Measurements from ENCODE around the gene HOXC13.

HOXC13 gene

GRCh38 chr12:53939141-53940108, 794 bp downstream of the HOXC13 start:
- no peak for DNase-seq (ENCODE audit: low spot score)

- no peak for DNase-seq (ENCODE audit: low spot score)
Measured at GRCh38 chr12:53940443-53941014, 1.9 kb downstream of the HOXC13 start.

GRCh38 chr12:53941187-53941586, 2.6 kb downstream of the HOXC13 start:
- DNase-seq (ENCODE audit: low spot score), result no peak

- no peak for DNase-seq (ENCODE audit: low spot score)
Measured at GRCh38 chr12:53941750-53942149, 3.1 kb downstream of the HOXC13 start.

- DNase-seq (ENCODE audit: low spot score), result no peak
Measured at GRCh38 chr12:53942467-53942997, 3.9 kb downstream of the HOXC13 start.

GRCh38 chr12:53944209-53944608, 5.6 kb downstream of the HOXC13 start:
- DNase-seq (ENCODE audit: low spot score), result no peak

GRCh38 chr12:53944907-53945847, 6.5 kb downstream of the HOXC13 start:
- DNase-seq (ENCODE audit: low spot score), result no peak

- no peak for DNase-seq (ENCODE audit: low spot score)
Measured at GRCh38 chr12:53947743-53948142, 9.1 kb downstream of the HOXC13 start.

GRCh38 chr12:53948650-53949593, 10.3 kb downstream of the HOXC13 start:
- no peak for DNase-seq (ENCODE audit: low spot score)

- DNase-seq (ENCODE audit: low spot score), result no peak
Measured at GRCh38 chr12:53949631-53950436, 11.2 kb downstream of the HOXC13 start.

- DNase-seq (ENCODE audit: low spot score), result no peak
Measured at GRCh38 chr12:53950437-53950773, 11.8 kb downstream of the HOXC13 start.

GRCh38 chr12:53950789-53951576, 12.4 kb downstream of the HOXC13 start:
- DNase-seq (ENCODE audit: low spot score), result no peak

GRCh38 chr12:53951577-53952334, 13.1 kb downstream of the HOXC13 start:
- no peak for DNase-seq (ENCODE audit: low spot score)

GRCh38 chr12:53952335-53952694, 13.7 kb downstream of the HOXC13 start:
- no peak for DNase-seq (ENCODE audit: low spot score)

GRCh38 chr12:53952871-53953734, 14.5 kb downstream of the HOXC13 start:
- no peak for DNase-seq (ENCODE audit: low spot score)

GRCh38 chr12:53953831-53954693, 15.4 kb downstream of the HOXC13 start:
- DNase-seq (ENCODE audit: low spot score), result no peak

GRCh38 chr12:53954694-53955035, 16.0 kb downstream of the HOXC13 start, which contains the start of gene HOXC12:
TSS of gene HOXC12 (plus strand) at chr12:53954903. CDS start at chr12:53954930, 27 bp downstream.
- no peak for DNase-seq (ENCODE audit: low spot score)

Measured in putamen (tissue), 1 donor.